Peyer's patch (tissue), 4 donors: ENCODE results near the gene MPPED1. TPM values are rescaled to one million over a fixed set of nuclear protein-coding genes. Genes with fewer than 3 reads are reported as not detected.

Experiments used
- DNase-seq, 3 donors: peaks; one replicate each; pipeline ENCODE4 v3.0.0-alpha.2; 2017 to 2019
- H3K27ac ChIP-seq, 4 donors: fragments of 200-600 bp; sonication (generic); one replicate each; pipeline ENCODE4 v1.5.1; 2016 to 2019
- H3K27me3 ChIP-seq, 2 donors: fragments of 200-600 bp; sonication (generic); one replicate each; pipeline ENCODE4 v1.5.1; 2019
- H3K36me3 ChIP-seq, 3 donors: fragments of 200-600 bp; sonication (generic); one replicate each; pipeline ENCODE4 v1.5.1; 2016 to 2019
- H3K4me1 ChIP-seq, 4 donors: fragments of 200-600 bp; sonication (generic); one replicate each; pipeline ENCODE4 v1.5.1; 2016 to 2019
- H3K4me3 ChIP-seq, 4 donors: fragments of 200-600 bp; sonication (generic); 1 replicate in 3 of 4; 2 replicates in 1 of 4; pipeline ENCODE4 v1.5.1; 2016 to 2019; ENCODE audit warnings: mild to moderate bottlenecking in 1 of 4
- H3K9me3 ChIP-seq, 4 donors: fragments of 200-600 bp; sonication (generic); one replicate each; pipeline ENCODE4 v1.5.1; 2016 to 2019; ENCODE audit warnings: mild to moderate bottlenecking in 1 of 4
- POLR2A ChIP-seq, 2 donors: fragments of 450-650 bp; IDR thresholded peaks; one replicate each; pipeline ENCODE4 v1.5.1; 2017; ENCODE audit warnings: antibody characterized with exemption in 2 of 2, mild to moderate bottlenecking in 2 of 2, moderate library complexity in 2 of 2
- total RNA-seq, 4 donors: library from RNA; depleted of rRNA; stranded (reverse); fragments of >200 nt; gene quantifications; one replicate each; pipeline ENCODE4 v1.1.0, GENCODE V29; 2016
- TF ChIP-seq, protein P1 (sequence below), 6 experiments: fragments of 450-650 bp in 4 of 6; fragments of 200-600 bp in 2 of 6; sonication (generic) in 1 of 6; IDR thresholded peaks; one replicate each; pipeline ENCODE4 v1.5.1; 2017 to 2019; ENCODE audit warnings: antibody characterized with exemption in 6 of 6, mild to moderate bottlenecking in 3 of 6, moderate library complexity in 1 of 6

Gene MPPED1
- total RNA-seq, 4 donors from 2014 or later, result not detected

- H3K4me3 ChIP-seq, result no peak overlapping the region
- H3K9me3 ChIP-seq, result no peaks in the 10 kb centered on the region
- no peaks in the 10 kb centered on the region for H3K36me3 ChIP-seq
- no peaks in the 10 kb centered on the region for H3K4me1 ChIP-seq
- no peaks in the 10 kb centered on the region for H3K27me3 ChIP-seq
- no peak for DNase-seq
- no peak for TF ChIP-seq POLR2A (IDR thresholded peaks at IDR 0.05)
- TF ChIP-seq, protein P1, sequence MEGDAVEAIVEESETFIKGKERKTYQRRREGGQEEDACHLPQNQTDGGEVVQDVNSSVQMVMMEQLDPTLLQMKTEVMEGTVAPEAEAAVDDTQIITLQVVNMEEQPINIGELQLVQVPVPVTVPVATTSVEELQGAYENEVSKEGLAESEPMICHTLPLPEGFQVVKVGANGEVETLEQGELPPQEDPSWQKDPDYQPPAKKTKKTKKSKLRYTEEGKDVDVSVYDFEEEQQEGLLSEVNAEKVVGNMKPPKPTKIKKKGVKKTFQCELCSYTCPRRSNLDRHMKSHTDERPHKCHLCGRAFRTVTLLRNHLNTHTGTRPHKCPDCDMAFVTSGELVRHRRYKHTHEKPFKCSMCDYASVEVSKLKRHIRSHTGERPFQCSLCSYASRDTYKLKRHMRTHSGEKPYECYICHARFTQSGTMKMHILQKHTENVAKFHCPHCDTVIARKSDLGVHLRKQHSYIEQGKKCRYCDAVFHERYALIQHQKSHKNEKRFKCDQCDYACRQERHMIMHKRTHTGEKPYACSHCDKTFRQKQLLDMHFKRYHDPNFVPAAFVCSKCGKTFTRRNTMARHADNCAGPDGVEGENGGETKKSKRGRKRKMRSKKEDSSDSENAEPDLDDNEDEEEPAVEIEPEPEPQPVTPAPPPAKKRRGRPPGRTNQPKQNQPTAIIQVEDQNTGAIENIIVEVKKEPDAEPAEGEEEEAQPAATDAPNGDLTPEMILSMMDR (IDR thresholded peaks at IDR 0.05), result no peak
- no peak overlapping the region for H3K27ac ChIP-seq
Measured at GRCh38 chr22:43455846-43456245, 44.0 kb downstream of the MPPED1 start.

DNA sequence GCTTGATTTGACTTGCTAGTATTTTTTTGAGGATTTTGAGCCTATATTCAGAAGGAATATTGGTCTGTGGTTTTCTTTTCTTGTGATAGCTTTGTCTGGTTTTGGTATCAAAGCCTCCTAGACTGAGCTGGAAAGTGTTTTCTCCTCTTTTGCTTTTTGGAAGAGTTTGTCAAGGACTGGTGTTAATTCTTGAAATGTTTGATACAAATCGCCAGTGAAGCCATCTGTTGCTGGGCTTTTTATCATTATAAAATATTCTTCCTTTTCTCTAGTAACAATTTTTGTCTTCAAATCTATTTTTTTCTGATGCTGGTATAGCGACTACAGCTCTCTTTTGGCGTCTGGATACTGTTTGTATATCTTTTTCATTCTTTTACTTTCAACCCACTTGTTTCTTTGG is 45.2 kb downstream of the MPPED1 start:
- no peaks in the 10 kb centered on the region for H3K9me3 ChIP-seq
- no peaks in the 10 kb centered on the region for H3K27me3 ChIP-seq
- no peaks in the 10 kb centered on the region for H3K36me3 ChIP-seq
- H3K4me1 ChIP-seq, result no peaks in the 10 kb centered on the region
- no peak overlapping the region for H3K4me3 ChIP-seq
- DNase-seq, result no peak
- TF ChIP-seq POLR2A (IDR thresholded peaks at IDR 0.05), result no peak
- TF ChIP-seq, protein P1 (IDR thresholded peaks at IDR 0.05), result no peak
- no peak overlapping the region for H3K27ac ChIP-seq

DNA sequence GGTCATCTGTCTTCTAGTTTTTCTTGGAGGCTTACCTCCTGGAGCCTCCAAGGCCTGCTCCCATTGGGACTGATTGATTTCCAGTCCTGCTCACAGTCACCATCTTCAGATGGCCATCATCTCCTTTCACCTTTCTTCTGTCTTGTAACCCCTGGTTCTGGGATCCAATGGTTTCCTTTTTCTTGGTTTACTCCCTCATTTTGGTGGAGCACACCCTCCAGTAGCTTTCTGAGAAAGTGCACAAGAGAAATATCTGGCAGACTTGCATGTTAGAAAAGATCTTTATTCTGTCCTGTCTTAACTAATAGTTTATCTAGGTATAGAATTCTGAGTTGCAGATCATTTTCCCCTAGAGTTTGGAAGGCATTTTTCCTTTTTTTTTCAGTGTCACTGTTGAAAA is 50.9 kb downstream of the MPPED1 start:
- Histone ChIP-seq H3K4me3 (no peak overlapping the region), H3K27ac (no peak overlapping the region), H3K36me3 (no peaks in the 10 kb centered on the region), H3K9me3 (peaks cover 0 to 2% (median 0%) of the 10 kb centered on the region in 4 donors), H3K27me3 (no peaks in the 10 kb centered on the region), H3K4me1 (no peaks in the 10 kb centered on the region)
- DNase-seq, result no peak
- TF ChIP-seq POLR2A (IDR thresholded peaks at IDR 0.05), result no peak
- TF ChIP-seq, protein P1 (IDR thresholded peaks at IDR 0.05), result no peak

- no peak overlapping the region for H3K4me3 ChIP-seq
- H3K4me1 ChIP-seq, result no peaks in the 10 kb centered on the region
- TF ChIP-seq POLR2A (IDR thresholded peaks at IDR 0.05), result no peak
- TF ChIP-seq, protein P1 (IDR thresholded peaks at IDR 0.05), result no peak
- no peaks in the 10 kb centered on the region for H3K36me3 ChIP-seq
- no peaks in the 10 kb centered on the region for H3K27me3 ChIP-seq
- H3K27ac ChIP-seq, result no peak overlapping the region
- DNase-seq, result no peak
- H3K9me3 ChIP-seq, result peaks cover 0 to 2% (median 0%) of the 10 kb centered on the region in 4 donors
Measured at GRCh38 chr22:43464809-43465208, 53.0 kb downstream of the MPPED1 start.

DNA sequence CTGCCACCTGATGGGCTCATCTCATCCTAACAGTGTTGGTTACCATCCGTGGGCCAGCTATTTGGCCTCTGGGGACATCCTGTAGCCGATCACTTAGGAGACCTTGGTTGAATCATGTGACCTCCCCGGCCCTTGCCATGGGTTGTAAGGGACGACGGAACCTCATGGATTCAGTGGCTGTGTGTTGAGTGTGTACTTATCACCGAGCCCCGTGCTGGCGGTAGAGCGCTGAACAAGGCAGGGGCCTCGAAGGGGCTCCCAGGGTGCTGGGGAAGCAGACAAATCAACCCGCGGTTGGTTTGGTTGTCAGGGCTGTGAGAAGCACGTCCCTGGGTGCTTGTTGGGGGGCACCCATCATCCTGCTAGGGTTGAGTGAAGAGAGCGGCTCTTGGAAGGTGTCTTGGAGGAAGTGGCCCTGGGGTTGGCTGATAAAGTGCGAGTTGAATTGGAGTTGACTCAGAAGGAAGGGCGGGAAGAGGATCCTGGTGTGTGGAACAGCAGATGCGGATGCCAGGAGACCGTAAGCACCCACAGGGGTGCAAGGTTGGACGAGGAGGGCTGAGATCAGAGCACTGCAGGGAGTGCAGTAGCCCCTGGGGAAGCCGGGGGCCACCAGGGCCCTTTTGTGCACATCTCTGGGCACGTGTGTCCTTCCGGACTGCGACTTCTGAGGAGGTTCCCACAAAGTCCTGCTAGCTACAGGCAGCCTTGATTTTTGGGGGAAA is 53.6 kb downstream of the MPPED1 start:
- H3K9me3 ChIP-seq, result peaks cover 0 to 2% (median 0%) of the 10 kb centered on the region in 4 donors
- H3K27ac ChIP-seq, result no peak overlapping the region
- H3K4me3 ChIP-seq, result no peak overlapping the region
- no peak for DNase-seq
- H3K36me3 ChIP-seq, result no peaks in the 10 kb centered on the region
- no peaks in the 10 kb centered on the region for H3K4me1 ChIP-seq
- TF ChIP-seq POLR2A (IDR thresholded peaks at IDR 0.05), result no peak
- TF ChIP-seq, protein P1 (IDR thresholded peaks at IDR 0.05), result no peak
- H3K27me3 ChIP-seq, result no peaks in the 10 kb centered on the region
